ENCODE results near the gene VEGFB.

Gene VEGFB

GRCh38 chr11:64263021-64263946, 28.9 kb downstream of the VEGFB start:
- no peak for DNase-seq

GRCh38 chr11:64263947-64264317, 29.5 kb downstream of the VEGFB start:
- no peak for DNase-seq

GRCh38 chr11:64264371-64264852, 30.0 kb downstream of the VEGFB start:
- DNase-seq: no peak

GRCh38 chr11:64265176-64266160, 31.1 kb downstream of the VEGFB start:
- no peak for DNase-seq

GRCh38 chr11:64266339-64266738, 32.0 kb downstream of the VEGFB start:
- no peak for DNase-seq

- DNase-seq: no peak
Observed at GRCh38 chr11:64267207-64267945, 33.0 kb downstream of the VEGFB start.

- DNase-seq: no peak
Observed at GRCh38 chr11:64268025-64268892, 33.9 kb downstream of the VEGFB start.

- DNase-seq: peak; percentile 48
Observed at GRCh38 chr11:64268893-64269539, 34.6 kb downstream of the VEGFB start.

- peak; percentile 97 for DNase-seq
Observed at GRCh38 chr11:64269540-64270220, 35.3 kb downstream of the VEGFB start.

GRCh38 chr11:64275031-64275800, 40.8 kb downstream of the VEGFB start:
- DNase-seq: no peak

- no peak for DNase-seq
Observed at GRCh38 chr11:64275841-64276240, 41.5 kb downstream of the VEGFB start.

- DNase-seq: no peak
Observed at GRCh38 chr11:64276653-64277431, 42.5 kb downstream of the VEGFB start.

- no peak for DNase-seq
Observed at GRCh38 chr11:64278576-64279190, 44.3 kb downstream of the VEGFB start.

GRCh38 chr11:64281957-64282770, 47.8 kb downstream of the VEGFB start:
- no peak for DNase-seq

GRCh38 chr11:64283092-64283491, 48.7 kb downstream of the VEGFB start:
- DNase-seq: no peak

GRCh38 chr11:64284048-64284961, 49.9 kb downstream of the VEGFB start, which contains the start of gene BAD:
TSS of gene BAD (minus strand) at chr11:64284665. CDS start at chr11:64284368, 297 bp downstream.
- DNase-seq: peak; percentile 94

All from CD4-positive, alpha-beta T cell treated with Interferon gamma for 1 hour (primary cell).